GM10248 (cell line): ENCODE data around the gene ZMYM4.
A peak's percentile ranks its signal among the peaks of the same experiment; 100 is the strongest.
"Not testable (repeated sequence)": the region's sequence is repeated elsewhere in the genome, so short reads cannot be mapped to it uniquely, and the experiment has no call there.

Source experiments
- CTCF ChIA-PET: fragments of 300-600 bp; sonication (Branson Sonifier 250); formaldehyde crosslinking; extraction: SDS; loops from one replicate; lab custom pipeline; 2021; ENCODE audit warnings: antibody characterized with exemption; lab: Yijun Ruan, JAX
- POLR2A ChIA-PET: fragments of 350-650 bp; sonication (Branson Sonifier 250); formaldehyde crosslinking; extraction: SDS; loops from one replicate; lab custom pipeline; 2020; ENCODE audit warnings: antibody characterized with exemption; lab: Yijun Ruan, JAX
- DNase-seq: peaks from one replicate; pipeline ENCODE4 v3.0.0; 2012; ENCODE audit errors: extremely low spot score
- CTCF ChIP-seq: IDR thresholded peaks from 2 replicates; pipeline ENCODE4 v1.5.1; 2012; ENCODE audit warnings: mild to moderate bottlenecking, low read depth; ENCODE audit errors: extremely low read depth, missing control alignments, control extremely low read depth

Gene ZMYM4

GRCh38 chr1:35367914-35368313, 99.4 kb downstream of the ZMYM4 start:
- TF ChIP-seq CTCF = no peak
- ChIA-PET CTCF (no interaction called here), POLR2A (no interaction called here)

GRCh38 chr1:35369922-35370671, 101.6 kb downstream of the ZMYM4 start:
- ChIA-PET POLR2A (interaction anchor here (0.5 to 0.7 kb wide), 2 partner anchors 46 to 123 kb away, joined by 3 read pairs; no protein-coding TSS in a partner anchor), CTCF (no interaction called here)
- no peak for TF ChIP-seq CTCF
- DNase-seq = peak; percentile 19

More at GRCh38 chr1:35367914-35368313, 99.4 kb downstream of the ZMYM4 start:
- no peak for DNase-seq

GRCh38 chr1:35371506-35371905, 103.0 kb downstream of the ZMYM4 start:
- POLR2A ChIA-PET = no interaction called here
- TF ChIP-seq CTCF = no peak

GRCh38 chr1:35377555-35377954, 109.0 kb downstream of the ZMYM4 start:
- no peak for DNase-seq
- POLR2A ChIA-PET = no interaction called here

More at GRCh38 chr1:35371506-35371905, 103.0 kb downstream of the ZMYM4 start:
- CTCF ChIA-PET = no interaction called here
- DNase-seq = no peak

GRCh38 chr1:35379317-35380000, 111.0 kb downstream of the ZMYM4 start:
- ChIA-PET POLR2A (no interaction called here), CTCF (interaction anchor here (1.2 kb wide), 2 partner anchors 65 to 96 kb away, joined by 3 read pairs; no protein-coding TSS in a partner anchor)
- no peak for TF ChIP-seq CTCF
- DNase-seq = no peak

More at GRCh38 chr1:35377555-35377954, 109.0 kb downstream of the ZMYM4 start:
- no peak for TF ChIP-seq CTCF
- CTCF ChIA-PET = interaction anchor here (1.4 kb wide), 1 partner anchor 17 kb away, joined by 6 read pairs; no protein-coding TSS in a partner anchor

- POLR2A ChIA-PET, DNase-seq, CTCF ChIA-PET: not testable (repeated sequence)
These were observed 111.6 kb downstream of the ZMYM4 start for GRCh38 chr1:35380111-35380510.

- no peak for TF ChIP-seq CTCF
- CTCF ChIA-PET = no interaction called here
- POLR2A ChIA-PET = no interaction called here
- DNase-seq = no peak
These were observed 113.6 kb downstream of the ZMYM4 start for GRCh38 chr1:35382107-35382506.
